Measurements from ENCODE around the gene EYA2.
"Not testable (repeated sequence)": the region's sequence is repeated elsewhere in the genome, so short reads cannot be mapped to it uniquely, and the experiment has no call there.

Gene EYA2

DNA sequence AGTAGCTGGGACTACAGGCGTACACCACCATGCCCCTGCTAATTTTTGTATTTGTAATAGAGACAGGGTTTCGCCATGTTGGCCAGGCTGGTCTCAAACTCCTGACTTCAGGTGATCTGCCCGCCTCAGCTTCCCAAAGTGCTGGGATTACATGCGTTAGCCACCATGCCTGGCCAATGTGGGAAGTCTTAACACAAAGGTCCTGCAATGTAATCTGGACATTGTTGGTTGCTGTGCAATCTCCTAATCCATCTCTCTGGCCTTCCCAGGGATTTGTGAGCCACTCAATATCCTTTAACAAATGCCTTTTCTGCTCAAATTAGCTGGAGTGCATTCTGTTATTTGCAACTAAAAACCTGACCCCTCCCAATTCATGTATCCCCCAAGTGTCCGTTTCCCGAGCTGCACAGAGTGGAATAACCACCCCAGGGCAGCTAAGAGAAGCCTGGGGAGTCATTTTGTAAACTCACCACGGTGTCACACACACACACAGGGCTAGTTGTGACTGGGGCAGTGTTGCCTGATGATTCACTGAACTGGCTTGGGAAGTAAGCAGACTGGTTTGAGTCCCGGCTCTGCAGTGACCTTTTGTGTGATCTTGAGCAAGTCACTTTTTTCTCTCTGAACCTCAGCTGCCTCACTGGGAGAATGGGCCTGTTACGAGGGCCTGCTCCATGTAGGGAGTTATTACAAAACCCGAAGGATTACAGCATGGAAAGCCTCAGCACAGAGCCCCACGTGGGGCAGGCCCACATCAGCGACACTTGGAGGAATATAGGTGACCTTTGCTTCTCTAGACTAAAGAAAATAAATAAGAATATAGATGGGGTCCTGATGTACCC, 309.6 kb downstream of the EYA2 start:
- DNase-seq (ENCODE audit: low read depth, low spot score): no peak

GRCh38 chr20:47204850-47205122, 310.1 kb downstream of the EYA2 start:
- not testable (repeated sequence) for DNase-seq (ENCODE audit: low read depth, low spot score)

DNA sequence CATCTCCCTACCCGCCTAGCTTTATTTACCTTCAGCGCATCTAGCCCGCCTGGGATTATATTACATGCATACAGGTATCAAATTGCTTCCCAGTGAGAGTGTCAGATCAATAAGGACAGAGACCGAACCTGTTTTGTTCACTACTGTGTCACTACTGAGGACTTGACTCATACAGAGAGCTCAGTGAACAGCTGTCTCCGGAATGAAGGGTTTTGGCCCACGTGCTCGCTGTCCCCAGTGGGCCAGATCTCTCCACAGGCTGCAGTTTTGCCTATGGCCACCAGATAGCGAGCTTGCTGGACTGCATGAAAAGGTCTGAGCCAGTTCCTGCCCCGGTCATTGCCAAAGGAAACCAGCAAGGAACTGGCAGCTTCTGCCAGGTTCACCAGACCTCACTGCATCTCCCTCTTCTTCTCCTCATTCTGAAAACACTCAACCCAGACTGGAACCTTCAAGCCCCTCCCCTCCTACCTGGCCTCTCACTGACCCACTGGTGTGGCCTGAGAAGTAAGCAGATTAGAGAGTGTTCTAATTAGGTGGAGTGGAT, 311.0 kb downstream of the EYA2 start:
- DNase-seq (ENCODE audit: low read depth, low spot score): peak; percentile 33

DNA sequence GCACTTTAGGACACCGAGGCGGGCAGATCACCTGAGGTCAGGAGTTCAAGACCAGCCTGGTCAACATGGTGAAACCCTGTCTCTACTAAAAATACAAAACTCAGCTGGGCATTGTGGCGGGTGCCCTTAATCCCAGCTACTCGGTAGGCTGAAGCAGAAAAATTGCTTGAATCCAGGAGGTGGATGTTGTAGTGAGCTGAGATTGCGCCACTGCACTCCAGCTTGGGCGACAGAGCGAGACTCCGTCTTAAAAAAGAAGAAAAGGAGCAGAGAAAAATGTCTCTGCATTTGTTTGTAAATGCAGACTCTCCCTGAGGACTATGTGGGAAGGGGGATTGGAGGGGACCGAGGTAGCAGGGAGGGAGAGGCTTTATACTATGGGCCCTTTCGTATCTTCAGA, 311.9 kb downstream of the EYA2 start:
- DNase-seq (ENCODE audit: low read depth, low spot score): not testable (repeated sequence)

- no peak for DNase-seq (ENCODE audit: low read depth, low spot score)
Observed at GRCh38 chr20:47206962-47207641, 312.5 kb downstream of the EYA2 start.

- no peak for DNase-seq (ENCODE audit: low read depth, low spot score)
Observed at GRCh38 chr20:47208534-47209174, 314.0 kb downstream of the EYA2 start.

- no peak for DNase-seq (ENCODE audit: low read depth, low spot score)
Observed at GRCh38 chr20:47209982-47210381, 315.3 kb downstream of the EYA2 start.

- no peak for DNase-seq (ENCODE audit: low read depth, low spot score)
Observed at GRCh38 chr20:47210470-47210869, 315.8 kb downstream of the EYA2 start.

- DNase-seq (ENCODE audit: low read depth, low spot score): no peak
Observed at GRCh38 chr20:47211036-47211435, 316.4 kb downstream of the EYA2 start.

DNA sequence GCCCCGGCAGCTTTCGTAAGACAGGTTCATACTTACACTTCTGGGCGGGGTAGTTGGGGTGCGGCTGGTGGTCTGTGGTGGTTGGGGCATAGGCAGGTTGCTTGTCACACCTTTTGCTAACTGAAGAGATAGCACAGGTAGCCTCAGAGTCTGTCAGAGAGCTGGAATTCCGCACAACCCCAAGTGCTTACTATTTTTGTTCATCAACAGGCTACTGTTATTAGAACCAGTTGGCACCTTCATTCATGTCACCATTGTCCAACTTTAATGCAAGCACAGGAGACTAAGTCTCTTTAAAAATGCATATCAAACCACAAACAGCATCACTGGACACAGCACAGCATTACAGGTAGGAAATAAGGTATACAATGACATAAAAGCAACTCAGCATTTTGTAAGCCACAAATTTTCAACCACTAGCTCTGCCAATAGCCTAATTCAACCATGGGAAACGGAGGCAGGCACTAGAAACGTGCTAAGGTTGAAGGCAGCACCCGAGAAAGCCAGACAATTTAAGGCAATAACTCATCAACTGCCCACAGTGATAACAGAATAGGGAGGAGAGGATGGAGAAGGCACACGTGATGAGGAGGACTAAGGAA, 318.1 kb downstream of the EYA2 start:
- DNase-seq (ENCODE audit: low read depth, low spot score): no peak

DNA sequence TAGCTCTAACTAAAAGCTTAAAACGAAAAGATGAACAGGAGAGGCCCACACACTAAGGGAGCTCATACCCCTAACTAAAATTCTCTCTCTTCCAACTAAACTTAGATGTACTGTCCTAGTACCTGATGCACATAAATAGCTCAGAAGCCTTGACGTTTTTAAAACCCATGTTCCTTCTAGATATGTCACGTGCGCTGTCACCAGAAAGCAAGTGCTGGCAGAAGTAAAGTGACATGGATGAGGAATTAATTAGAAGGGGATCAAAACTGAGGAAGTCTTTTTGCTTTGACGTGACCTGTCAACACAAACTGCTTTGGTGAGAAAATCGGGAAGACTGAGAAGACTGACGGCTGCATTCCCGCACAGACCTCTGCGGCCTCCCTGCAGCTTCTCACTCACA, 319.3 kb downstream of the EYA2 start:
- DNase-seq (ENCODE audit: low read depth, low spot score): no peak

- DNase-seq (ENCODE audit: low read depth, low spot score): no peak
Observed at GRCh38 chr20:47215653-47216397, 321.2 kb downstream of the EYA2 start.

- DNase-seq (ENCODE audit: low read depth, low spot score): no peak
Observed at GRCh38 chr20:47216819-47217410, 322.3 kb downstream of the EYA2 start.

DNA sequence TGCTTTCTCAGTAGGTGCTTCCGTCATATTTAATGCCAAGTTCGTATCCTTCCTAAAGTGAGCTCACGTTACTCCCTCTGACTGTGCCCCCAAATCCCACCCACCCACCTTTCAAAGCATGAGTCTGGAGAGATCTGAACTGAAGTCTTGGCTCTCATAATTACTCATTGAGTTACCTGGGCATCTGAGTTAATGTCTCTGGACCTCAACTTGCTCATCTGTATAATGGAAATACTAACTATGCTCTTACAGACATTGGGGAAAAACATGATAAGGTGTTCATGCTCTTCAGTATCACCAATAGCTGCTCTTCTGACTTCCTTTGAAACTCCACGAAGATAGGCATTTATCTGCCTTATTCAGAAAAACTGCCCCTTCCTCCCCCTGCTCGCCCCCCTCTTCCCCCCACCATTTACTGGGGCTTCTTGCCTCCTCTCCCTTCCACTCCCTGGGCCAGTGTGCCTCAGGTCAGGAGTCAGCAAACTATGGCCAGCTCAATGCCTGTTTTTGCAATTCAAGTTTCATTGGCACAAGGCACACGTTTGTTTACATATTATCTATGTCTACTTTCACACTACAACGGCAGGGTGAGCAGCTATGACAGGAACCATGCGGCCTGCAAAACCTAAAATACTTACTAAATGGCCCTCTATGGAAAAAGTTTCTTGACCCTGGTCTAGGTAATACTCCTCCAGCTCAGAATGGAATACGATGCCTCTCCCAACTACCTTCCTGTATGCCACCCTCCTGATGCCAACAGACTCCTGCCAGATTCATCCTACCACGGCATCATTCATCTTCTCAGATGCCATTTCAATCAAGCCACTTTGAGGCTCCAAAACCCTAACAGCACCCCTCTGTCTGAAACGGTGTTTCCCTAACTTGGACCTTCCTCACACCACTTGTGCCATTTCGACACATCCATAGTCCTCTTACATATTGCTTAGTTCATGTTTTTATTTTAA, 323.1 kb downstream of the EYA2 start:
- no peak for DNase-seq (ENCODE audit: low read depth, low spot score)

- no peak for DNase-seq (ENCODE audit: low read depth, low spot score)
Observed at GRCh38 chr20:47220161-47220582, 325.5 kb downstream of the EYA2 start.

- DNase-seq (ENCODE audit: low read depth, low spot score): no peak
Observed at GRCh38 chr20:47221036-47221625, 326.5 kb downstream of the EYA2 start.

DNA sequence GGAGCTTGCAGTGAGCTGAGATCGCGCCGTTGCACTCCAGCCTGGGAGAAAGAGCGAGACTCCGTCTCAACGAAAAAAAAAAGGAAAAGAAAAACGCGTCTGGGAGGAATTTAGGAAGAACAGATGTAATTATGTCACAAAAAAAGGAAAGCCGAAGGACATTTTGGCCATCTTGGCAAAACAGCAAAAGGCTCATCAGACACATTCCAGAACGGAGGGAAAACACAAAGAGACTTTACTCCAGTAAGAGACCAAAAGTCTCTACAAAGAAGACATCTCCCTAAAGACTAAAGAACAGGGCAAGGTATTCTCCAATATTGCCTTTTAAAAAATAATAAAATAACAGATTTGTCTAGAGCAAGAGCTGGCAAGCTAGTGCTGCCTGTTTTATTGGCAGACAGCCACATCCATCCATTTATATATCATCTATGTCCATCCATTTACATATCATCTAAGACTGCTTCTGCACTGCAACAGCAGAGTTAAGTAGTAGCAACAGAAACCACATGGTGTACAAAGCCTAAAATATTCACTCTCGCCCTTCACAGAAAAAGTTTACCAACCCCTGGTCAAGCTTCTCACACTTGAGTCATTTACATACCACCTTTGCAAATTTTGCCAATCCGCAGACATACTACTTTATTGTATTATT, 328.0 kb downstream of the EYA2 start:
- no peak for DNase-seq (ENCODE audit: low read depth, low spot score)

DNA sequence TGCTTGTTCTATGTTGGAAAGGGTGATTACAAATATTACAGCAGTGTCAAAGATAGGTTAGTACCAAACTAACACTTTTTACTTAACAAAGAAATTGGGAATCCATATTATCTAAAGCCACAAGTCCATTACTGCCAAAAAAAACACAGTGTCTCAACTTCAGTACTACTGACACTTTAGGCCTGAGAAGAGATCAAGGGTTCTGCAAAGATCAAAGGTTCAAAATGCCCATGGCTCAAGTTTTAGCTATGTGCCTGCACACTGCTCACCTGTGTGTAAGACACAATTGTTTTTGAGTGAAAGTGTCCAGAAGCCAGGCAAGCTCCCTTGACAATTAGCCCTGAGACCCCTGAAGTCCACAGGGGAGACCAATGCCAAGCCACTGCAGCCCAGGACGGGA, 329.3 kb downstream of the EYA2 start:
- no peak for DNase-seq (ENCODE audit: low read depth, low spot score)

- DNase-seq (ENCODE audit: low read depth, low spot score): no peak
Observed at GRCh38 chr20:47224300-47224791, 329.7 kb downstream of the EYA2 start.
